A673 (cell line): ENCODE data around the gene NPC1. TPM values are rescaled to one million over a fixed set of nuclear protein-coding genes. Genes with fewer than 3 reads are reported as not detected.

Source experiments
- BruUV-seq: library from RNA; stranded (reverse); fragments of 400-500 nt; replicated peaks from 2 replicates; lab custom pipeline; 2021; lab: Mats Ljungman, UMichigan
- CTCF ChIA-PET: fragments of 300-600 bp; sonication (Branson Sonifier 250); formaldehyde crosslinking; loops from one replicate; lab custom pipeline; 2022; ENCODE audit warnings: antibody characterized with exemption; lab: Charles Lee
- POLR2A ChIA-PET: fragments of 300-600 bp; sonication (Branson Sonifier 250); formaldehyde crosslinking; loops from one replicate; lab custom pipeline; 2022; ENCODE audit warnings: antibody characterized with exemption; ENCODE audit not compliant: low non-redundant PET; lab: Charles Lee
- DNase-seq: peaks from one replicate; pipeline ENCODE4 v3.0.0-alpha.2; 2015; ENCODE audit warnings: low spot score
- H3K27ac ChIP-seq: fragments of 200-600 bp; sonication (generic); 2 replicates; pipeline ENCODE4 v1.5.1; 2016; ENCODE audit warnings: mixed run types, low read depth, mild to moderate bottlenecking, mixed read lengths, antibody characterized with exemption, low read length; ENCODE audit not compliant: poor library complexity, severe bottlenecking
- H3K27me3 ChIP-seq: fragments of 200-600 bp; sonication (generic); replicated peaks from 2 replicates; pipeline ENCODE4 v1.6.1; 2017; ENCODE audit warnings: mixed run types, low read depth, mild to moderate bottlenecking, mixed read lengths, antibody characterized with exemption, low read length; ENCODE audit not compliant: insufficient read depth, poor library complexity
- H3K36me3 ChIP-seq: fragments of 200-600 bp; sonication (generic); 2 replicates; pipeline ENCODE4 v1.6.1; 2016; ENCODE audit warnings: mixed run types, mild to moderate bottlenecking, mixed read lengths, antibody characterized with exemption, low read length; ENCODE audit not compliant: insufficient read depth, poor library complexity, severe bottlenecking
- H3K4me1 ChIP-seq: fragments of 200-600 bp; sonication (generic); 2 replicates; pipeline ENCODE4 v1.6.1; 2017; ENCODE audit warnings: mixed run types, mild to moderate bottlenecking, mixed read lengths, antibody characterized with exemption, low read length; ENCODE audit not compliant: insufficient read depth, poor library complexity, severe bottlenecking
- H3K4me3 ChIP-seq: fragments of 200-600 bp; sonication (generic); 2 replicates; pipeline ENCODE4 v1.5.1; 2016; ENCODE audit warnings: low read depth, mixed run types, mild to moderate bottlenecking, mixed read lengths, low read length; ENCODE audit not compliant: poor library complexity, severe bottlenecking
- H3K9me3 ChIP-seq: fragments of 200-600 bp; sonication (generic); 2 replicates; pipeline ENCODE4 v1.6.1; 2016; ENCODE audit warnings: mixed run types, low read depth, mild to moderate bottlenecking, mixed read lengths, antibody characterized with exemption, low read length; ENCODE audit not compliant: poor library complexity, severe bottlenecking
- CTCF ChIP-seq: fragments of 300-800, 200-600 bp; sonication (generic); conservative IDR thresholded peaks from 2 replicates; pipeline ENCODE4 v1.5.1; 2017; ENCODE audit warnings: low read depth, mild to moderate bottlenecking, antibody characterized with exemption, low read length, moderate library complexity, mixed read lengths
- EZH2 ChIP-seq: fragments of 200-600 bp; sonication (generic); IDR thresholded peaks from 2 replicates; pipeline ENCODE4 v1.6.1; 2017; ENCODE audit warnings: borderline replicate concordance, low read depth, mild to moderate bottlenecking, mixed read lengths, antibody characterized with exemption, low read length; ENCODE audit not compliant: poor library complexity, severe bottlenecking
- intact Hi-C: fragments of 100-400 bp; cut with micrococcal nuclease; formaldehyde crosslinking; loops from one replicate; pipeline ENCODE4 v1.10.0; 2022; ENCODE audit not compliant: unreplicated experiment
- total RNA-seq: library from RNA; stranded (reverse); gene quantifications from 2 replicates; pipeline ENCODE4 v1.2.3, GENCODE V29; 2021

Gene NPC1
- total RNA-seq, 1 experiment from 2014 or later = 53.0 TPM

DNA sequence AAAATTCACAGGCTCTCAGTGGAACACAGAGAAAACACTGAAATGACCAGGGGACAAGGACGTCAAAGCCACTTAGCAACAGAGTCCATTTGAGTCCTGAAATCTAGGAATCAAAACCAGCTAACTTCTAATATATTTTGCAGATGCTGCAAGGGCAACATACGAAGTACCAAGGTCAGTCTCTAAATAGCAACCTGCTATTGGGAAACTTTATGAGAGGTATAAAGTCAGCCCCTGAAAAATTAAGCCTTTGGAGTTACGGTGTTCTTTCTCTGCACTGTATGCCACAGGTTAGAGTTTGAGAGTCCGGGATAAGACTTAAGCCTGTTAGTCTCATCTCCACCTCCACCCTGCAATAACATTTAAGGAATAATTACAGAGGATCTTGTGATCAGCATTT is 13.3 kb downstream of the NPC1 start:
- Histone ChIP-seq H3K9me3 (no peaks in the 10 kb centered on the region), H3K36me3 (peaks cover 22% of the 10 kb centered on the region), H3K4me1 (peaks cover 11% of the 10 kb centered on the region), H3K4me3 (no peak overlapping the region), H3K27me3 (no peaks in the 10 kb centered on the region), H3K27ac (no peak overlapping the region)
- no peak for DNase-seq
- BruUV-seq = no TSS peak
- no peak for TF ChIP-seq EZH2
- TF ChIP-seq CTCF = no peak
- POLR2A ChIA-PET = no interaction called here
- CTCF ChIA-PET = no interaction called here
- intact Hi-C loops = no loop called here

GRCh38 chr18:23572570-23572969 is 13.7 kb downstream of the NPC1 start:
- Histone ChIP-seq H3K4me3 (no peak overlapping the region), H3K27me3 (no peaks in the 10 kb centered on the region), H3K27ac (no peak overlapping the region), H3K36me3 (peaks cover 25% of the 10 kb centered on the region), H3K4me1 (peaks cover 11% of the 10 kb centered on the region), H3K9me3 (no peaks in the 10 kb centered on the region)
- BruUV-seq = no TSS peak
- TF ChIP-seq CTCF (no peak), EZH2 (no peak)
- intact Hi-C loops = no loop called here
- POLR2A ChIA-PET = no interaction called here
- CTCF ChIA-PET = no interaction called here
- no peak for DNase-seq

GRCh38 chr18:23572012-23572411 is 14.3 kb downstream of the NPC1 start:
- no peaks in the 10 kb centered on the region for H3K9me3 ChIP-seq
- no TSS peak for BruUV-seq
- intact Hi-C loops = no loop called here
- H3K36me3 ChIP-seq = peaks cover 31% of the 10 kb centered on the region
- H3K27ac ChIP-seq = no peak overlapping the region
- peaks cover 11% of the 10 kb centered on the region for H3K4me1 ChIP-seq
- CTCF ChIA-PET = no interaction called here
- no peaks in the 10 kb centered on the region for H3K27me3 ChIP-seq
- POLR2A ChIA-PET = no interaction called here
- H3K4me3 ChIP-seq = no peak overlapping the region
- DNase-seq = no peak
- TF ChIP-seq EZH2 (no peak), CTCF (no peak)
